ENCODE results near the gene APBB2. TPM values are rescaled to one million over a fixed set of nuclear protein-coding genes. Genes with fewer than 3 reads are reported as not detected.
A peak's percentile ranks its signal among the peaks of the same experiment; 100 is the strongest.

APBB2 gene
- total RNA-seq, 1 donor: 75.8 TPM

- H3K4me3 ChIP-seq (ENCODE audit: low read depth, low read length): no peak overlapping the region
- no peak for DNase-seq (ENCODE audit: low read depth)
- TF ChIP-seq, protein P1, sequence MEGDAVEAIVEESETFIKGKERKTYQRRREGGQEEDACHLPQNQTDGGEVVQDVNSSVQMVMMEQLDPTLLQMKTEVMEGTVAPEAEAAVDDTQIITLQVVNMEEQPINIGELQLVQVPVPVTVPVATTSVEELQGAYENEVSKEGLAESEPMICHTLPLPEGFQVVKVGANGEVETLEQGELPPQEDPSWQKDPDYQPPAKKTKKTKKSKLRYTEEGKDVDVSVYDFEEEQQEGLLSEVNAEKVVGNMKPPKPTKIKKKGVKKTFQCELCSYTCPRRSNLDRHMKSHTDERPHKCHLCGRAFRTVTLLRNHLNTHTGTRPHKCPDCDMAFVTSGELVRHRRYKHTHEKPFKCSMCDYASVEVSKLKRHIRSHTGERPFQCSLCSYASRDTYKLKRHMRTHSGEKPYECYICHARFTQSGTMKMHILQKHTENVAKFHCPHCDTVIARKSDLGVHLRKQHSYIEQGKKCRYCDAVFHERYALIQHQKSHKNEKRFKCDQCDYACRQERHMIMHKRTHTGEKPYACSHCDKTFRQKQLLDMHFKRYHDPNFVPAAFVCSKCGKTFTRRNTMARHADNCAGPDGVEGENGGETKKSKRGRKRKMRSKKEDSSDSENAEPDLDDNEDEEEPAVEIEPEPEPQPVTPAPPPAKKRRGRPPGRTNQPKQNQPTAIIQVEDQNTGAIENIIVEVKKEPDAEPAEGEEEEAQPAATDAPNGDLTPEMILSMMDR (IDR thresholded peaks at IDR 0.05; ENCODE audit: insufficient read depth, low read length): no peak
These were observed 3.0 kb upstream of the APBB2 start for GRCh38 chr4:41217374-41217773.

GRCh38 chr4:41217020-41217333 is 2.6 kb upstream of the APBB2 start:
- H3K4me3 ChIP-seq (ENCODE audit: low read depth, low read length): peak overlapping the region; percentile 72
- no peak for DNase-seq (ENCODE audit: low read depth)
- TF ChIP-seq, protein P1 (IDR thresholded peaks at IDR 0.05; ENCODE audit: insufficient read depth, low read length): no peak

DNA sequence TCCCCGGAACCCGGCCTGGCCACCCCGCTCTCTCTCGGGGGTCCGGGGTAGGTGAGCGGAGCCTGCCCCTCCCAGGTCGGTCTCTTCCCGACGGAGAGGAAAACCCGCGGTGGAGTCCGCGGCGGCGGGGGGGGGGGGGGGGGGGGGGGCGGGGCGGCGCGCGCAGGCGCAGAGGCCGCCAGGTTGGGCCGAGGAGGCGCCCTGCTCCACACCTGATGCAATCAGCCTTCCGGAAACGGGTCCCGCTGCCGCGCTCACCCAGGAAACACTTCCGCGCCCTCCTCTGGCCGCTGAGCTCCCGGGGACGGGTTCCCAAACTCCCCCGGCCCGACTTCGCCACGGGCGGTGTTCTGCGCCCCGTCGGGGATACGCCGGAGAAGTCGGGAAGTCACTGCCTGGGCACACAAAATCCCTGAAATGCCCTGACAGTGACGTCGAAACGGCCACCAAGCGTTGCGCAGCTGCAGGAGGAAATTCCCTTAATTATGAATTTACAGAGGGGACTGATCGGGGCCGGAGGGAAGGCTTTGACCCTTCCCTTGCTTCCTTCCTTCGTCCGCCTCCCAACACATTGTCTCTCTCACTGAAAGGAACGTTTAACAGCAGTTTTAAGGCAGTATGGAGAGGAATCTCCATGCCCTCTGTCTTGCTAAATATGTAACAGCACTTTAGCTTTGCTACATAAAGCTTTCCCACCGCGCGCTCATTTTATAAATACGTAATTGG is 2.1 kb upstream of the APBB2 start:
- TF ChIP-seq, protein P1 (IDR thresholded peaks at IDR 0.05; ENCODE audit: insufficient read depth, low read length): peak; percentile 55
- H3K4me3 ChIP-seq (ENCODE audit: low read depth, low read length): peak overlapping the region; percentile 72
- peak; percentile 76 for DNase-seq (ENCODE audit: low read depth)

DNA sequence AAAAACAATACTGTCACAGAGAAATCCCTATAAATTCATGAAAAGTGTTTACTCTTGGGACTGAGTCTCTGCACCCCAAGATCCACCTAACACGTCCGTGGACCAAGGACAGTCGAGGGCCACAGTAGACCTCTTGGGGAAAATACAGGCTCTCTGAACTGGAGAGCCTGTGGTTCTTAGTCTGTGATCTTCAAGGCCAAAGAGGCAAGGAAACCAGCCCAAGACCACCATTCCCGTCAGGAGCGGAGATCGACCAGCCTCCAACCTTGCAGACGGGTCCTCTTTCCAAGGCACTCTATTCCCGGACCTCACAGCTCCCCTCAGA is 1.6 kb upstream of the APBB2 start:
- peak overlapping the region; percentile 72 for H3K4me3 ChIP-seq (ENCODE audit: low read depth, low read length)
- TF ChIP-seq, protein P1 (IDR thresholded peaks at IDR 0.05; ENCODE audit: insufficient read depth, low read length): no peak
- no peak for DNase-seq (ENCODE audit: low read depth)

DNA sequence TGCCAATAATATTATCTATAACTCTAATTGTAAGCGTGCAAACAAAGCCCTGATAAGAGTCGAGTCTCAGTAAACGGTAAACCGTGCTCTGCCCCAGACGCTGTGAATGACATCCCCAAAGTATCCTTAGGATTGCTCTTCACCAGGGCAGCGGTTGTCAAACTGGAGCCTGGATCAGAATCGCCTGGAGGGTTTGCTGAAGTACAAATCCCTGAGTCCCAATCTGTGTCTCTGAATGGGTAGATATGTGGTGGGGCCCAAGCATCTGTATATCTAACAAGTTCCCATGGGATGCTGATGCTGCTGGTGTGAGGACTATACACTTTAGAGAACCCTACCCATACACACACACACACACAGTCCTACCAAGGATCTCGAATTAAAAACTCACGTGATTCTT is 813 bp upstream of the APBB2 start:
- TF ChIP-seq, protein P1 (IDR thresholded peaks at IDR 0.05; ENCODE audit: insufficient read depth, low read length): no peak
- no peak for DNase-seq (ENCODE audit: low read depth)
- no peak overlapping the region for H3K4me3 ChIP-seq (ENCODE audit: low read depth, low read length)

GRCh38 chr4:41214825-41215146 is 444 bp upstream of the APBB2 start:
- peak overlapping the region; percentile 46 for H3K4me3 ChIP-seq (ENCODE audit: low read depth, low read length)
- TF ChIP-seq, protein P1 (IDR thresholded peaks at IDR 0.05; ENCODE audit: insufficient read depth, low read length): no peak
- DNase-seq (ENCODE audit: low read depth): no peak

DNA sequence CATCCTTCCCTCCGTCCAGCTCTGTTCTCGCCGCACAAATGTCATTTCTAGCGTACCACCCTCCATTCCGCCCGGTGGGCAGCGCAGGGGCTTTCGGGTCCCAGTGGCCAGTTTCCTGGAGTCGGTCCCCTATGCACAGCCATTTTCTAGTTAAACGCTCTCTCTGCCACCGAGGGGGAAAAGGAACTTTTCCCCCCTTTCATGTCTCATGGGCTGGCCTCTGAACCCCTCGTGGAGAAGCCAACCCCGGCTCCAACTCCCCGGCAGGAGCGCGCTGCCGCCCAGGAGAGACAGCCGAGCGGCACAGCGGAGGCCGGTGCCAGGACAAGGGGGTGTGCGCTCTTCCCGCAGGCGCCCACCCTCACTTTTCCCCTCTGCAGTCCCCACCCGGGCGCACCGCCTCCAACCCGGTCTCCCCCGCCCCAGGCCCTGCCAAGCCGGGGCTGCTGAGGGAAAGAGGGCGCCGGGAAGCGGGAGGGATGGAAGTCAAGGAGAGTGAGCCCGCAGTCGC is 662 bp downstream of the APBB2 start:
- DNase-seq (ENCODE audit: low read depth): no peak
- TF ChIP-seq, protein P1 (IDR thresholded peaks at IDR 0.05; ENCODE audit: insufficient read depth, low read length): no peak

More for the DNA sequence above, 662 bp downstream of the APBB2 start:
- peak overlapping the region; percentile 96 for H3K4me3 ChIP-seq (ENCODE audit: low read depth, low read length)

Measured in fibroblast of the aortic adventitia (primary cell).